ENCODE results near the gene CD58. TPM values are rescaled to one million over a fixed set of nuclear protein-coding genes. Genes with fewer than 3 reads are reported as not detected.

CD58 gene
- total and polyA plus RNA-seq, 2 of the 4 experiments (the other 2 are of a cell fraction): 5.4 to 5.7 TPM

DNA sequence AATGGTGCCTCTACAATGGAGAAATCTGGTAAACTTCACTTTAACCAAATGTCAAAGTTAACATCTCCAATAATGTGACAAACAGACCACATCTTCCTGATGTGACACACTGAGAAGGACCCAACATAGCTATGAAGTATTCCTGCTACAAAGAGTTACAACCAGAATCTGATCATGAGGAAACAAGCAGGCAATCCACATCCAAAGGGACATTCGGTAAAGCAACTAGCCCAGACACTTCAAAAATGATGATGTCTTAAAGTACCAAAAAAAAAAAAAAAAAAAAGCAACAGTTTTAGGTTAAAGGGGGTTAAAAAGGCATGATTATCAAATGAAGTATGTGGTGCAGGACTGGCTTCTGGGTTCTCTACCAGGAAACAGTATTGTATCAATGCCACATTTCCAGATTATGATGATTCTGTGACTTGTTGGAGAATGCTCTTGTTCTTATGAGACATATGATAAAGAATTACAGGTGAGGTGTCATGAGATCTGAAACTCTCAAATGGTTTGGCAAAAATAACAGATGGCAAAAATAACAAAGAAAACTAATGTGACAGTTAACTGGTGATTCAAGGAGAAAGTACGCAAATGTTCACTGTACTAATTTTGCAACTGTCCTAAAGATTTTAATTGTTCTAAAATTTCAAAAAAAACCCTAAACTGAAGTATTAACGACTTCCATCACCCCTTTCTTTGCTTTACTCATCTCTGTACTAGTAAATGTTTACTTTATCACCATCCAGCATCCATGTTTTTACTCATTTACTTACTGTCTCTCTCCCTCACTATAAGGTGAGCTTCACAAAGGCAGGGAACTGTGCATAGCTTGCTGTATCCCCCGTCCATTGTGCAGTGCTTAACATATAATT is 2.8 kb downstream of the CD58 start:
- H3K79me1 ChIP-seq (ENCODE audit: low read depth in 1 of 2, low read length in 2 of 2): 0 out of 4 replicates have a peak, but pooled peaks cover 0 to 2% of the 10 kb centered on the region in 2 experiments
- H3K56ac ChIP-seq (ENCODE audit: extremely low read depth, insufficient read depth, low read length): no peak overlapping the region
- TF ChIP-seq, protein P1, sequence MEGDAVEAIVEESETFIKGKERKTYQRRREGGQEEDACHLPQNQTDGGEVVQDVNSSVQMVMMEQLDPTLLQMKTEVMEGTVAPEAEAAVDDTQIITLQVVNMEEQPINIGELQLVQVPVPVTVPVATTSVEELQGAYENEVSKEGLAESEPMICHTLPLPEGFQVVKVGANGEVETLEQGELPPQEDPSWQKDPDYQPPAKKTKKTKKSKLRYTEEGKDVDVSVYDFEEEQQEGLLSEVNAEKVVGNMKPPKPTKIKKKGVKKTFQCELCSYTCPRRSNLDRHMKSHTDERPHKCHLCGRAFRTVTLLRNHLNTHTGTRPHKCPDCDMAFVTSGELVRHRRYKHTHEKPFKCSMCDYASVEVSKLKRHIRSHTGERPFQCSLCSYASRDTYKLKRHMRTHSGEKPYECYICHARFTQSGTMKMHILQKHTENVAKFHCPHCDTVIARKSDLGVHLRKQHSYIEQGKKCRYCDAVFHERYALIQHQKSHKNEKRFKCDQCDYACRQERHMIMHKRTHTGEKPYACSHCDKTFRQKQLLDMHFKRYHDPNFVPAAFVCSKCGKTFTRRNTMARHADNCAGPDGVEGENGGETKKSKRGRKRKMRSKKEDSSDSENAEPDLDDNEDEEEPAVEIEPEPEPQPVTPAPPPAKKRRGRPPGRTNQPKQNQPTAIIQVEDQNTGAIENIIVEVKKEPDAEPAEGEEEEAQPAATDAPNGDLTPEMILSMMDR (conservative IDR thresholded peaks at IDR 0.05; ENCODE audit: low read depth, low read length): no peak
- no peak for TF ChIP-seq MAFK (IDR thresholded peaks at IDR 0.05; ENCODE audit: low read depth, low read length)
- no peak for TF ChIP-seq RFX5 (IDR thresholded peaks at IDR 0.05; ENCODE audit: low read depth, low read length)
- TF ChIP-seq RCOR1 (IDR thresholded peaks at IDR 0.05; ENCODE audit: insufficient replicate concordance, low read length): no peak
- TF ChIP-seq, protein P2, sequence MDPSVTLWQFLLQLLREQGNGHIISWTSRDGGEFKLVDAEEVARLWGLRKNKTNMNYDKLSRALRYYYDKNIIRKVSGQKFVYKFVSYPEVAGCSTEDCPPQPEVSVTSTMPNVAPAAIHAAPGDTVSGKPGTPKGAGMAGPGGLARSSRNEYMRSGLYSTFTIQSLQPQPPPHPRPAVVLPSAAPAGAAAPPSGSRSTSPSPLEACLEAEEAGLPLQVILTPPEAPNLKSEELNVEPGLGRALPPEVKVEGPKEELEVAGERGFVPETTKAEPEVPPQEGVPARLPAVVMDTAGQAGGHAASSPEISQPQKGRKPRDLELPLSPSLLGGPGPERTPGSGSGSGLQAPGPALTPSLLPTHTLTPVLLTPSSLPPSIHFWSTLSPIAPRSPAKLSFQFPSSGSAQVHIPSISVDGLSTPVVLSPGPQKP (IDR thresholded peaks at IDR 0.05; ENCODE audit: borderline replicate concordance, low read depth, low read length): no peak
- TF ChIP-seq RAD21 (IDR thresholded peaks at IDR 0.05; ENCODE audit: low read length): no peak
- TF ChIP-seq BHLHE40 (IDR thresholded peaks at IDR 0.05; ENCODE audit: low read depth, low read length): no peak
- no peak overlapping the region for H3K23ac ChIP-seq (ENCODE audit: low read depth, low read length)
- in situ Hi-C loops (cut with MboI; ENCODE audit: low sequenced_read_pairs): no loop called here
- peaks cover 9% of the 10 kb centered on the region for H3K27me3 ChIP-seq (ENCODE audit: control insufficient read depth, insufficient read depth, low read length)
- H4K20me1 ChIP-seq (ENCODE audit: insufficient read depth, low read length): no peaks in the 10 kb centered on the region
- no TSS peak for BruUV-seq (replicated peaks)
- intact Hi-C loops (cut with micrococcal nuclease): no loop called here
- H3K18ac ChIP-seq (ENCODE audit: low read depth, low read length): no peak overlapping the region
- no peak overlapping the region for H2AK9ac ChIP-seq (replicated peaks; ENCODE audit: low read depth, low read length, poor library complexity)
- no peak overlapping the region for H4K8ac ChIP-seq (ENCODE audit: low read depth in 2 of 2, low read length in 2 of 2)
- H4K5ac ChIP-seq (ENCODE audit: low read depth, low read length): no peak overlapping the region
- H3K9ac ChIP-seq (ENCODE audit: low read depth, low read length): no peak overlapping the region
- CTCF ChIA-PET: no interaction called here
- H2AFZ ChIP-seq (replicated peaks; ENCODE audit: low read length, poor library complexity): no peak overlapping the region
- WGBS, 2 experiments (ENCODE audit: extremely low coverage in 2 of 2, insufficient read length in 1 of 2): 100% methylated on average over 1 of the region's 4 CpGs; no CpG with 5 or more reads in 1 of the 2 experiments
- no peak overlapping the region for H4K91ac ChIP-seq (ENCODE audit: insufficient read depth, low read depth, low read length)
- no peak overlapping the region for H3K4me3 ChIP-seq (ENCODE audit: insufficient read depth, low read depth, low read length)
- H2BK15ac ChIP-seq (ENCODE audit: low read depth, low read length): no peak overlapping the region
- H2BK5ac ChIP-seq (ENCODE audit: low read depth, low read length, poor library complexity, severe bottlenecking): no peak overlapping the region
- H3K9me3 ChIP-seq (ENCODE audit: control insufficient read depth, insufficient read depth, low read length): no peaks in the 10 kb centered on the region
- no peak for ATAC-seq (ENCODE audit: low read depth)
- H3K9me1 ChIP-seq (ENCODE audit: insufficient read depth, low read length): peaks cover 5% of the 10 kb centered on the region; the same call in 1 of the 2 replicates
- H3K4me1 ChIP-seq (ENCODE audit: control insufficient read depth, insufficient read depth, low read length): peaks cover 2% of the 10 kb centered on the region; the same call in 1 of the 2 replicates
- H2BK20ac ChIP-seq (ENCODE audit: low read depth, low read length): no peak overlapping the region
- H2BK120ac ChIP-seq (ENCODE audit: low read depth, low read length): no peak overlapping the region
- no peak overlapping the region for H3K14ac ChIP-seq (replicated peaks; ENCODE audit: low read depth, low read length)
- no peak overlapping the region for H3K4ac ChIP-seq (ENCODE audit: low read depth, low read length)
- POLR2A ChIA-PET (ENCODE audit: unreplicated experiment): no interaction called here
- no peaks in the 10 kb centered on the region for H3K36me3 ChIP-seq (ENCODE audit: control insufficient read depth, insufficient read depth, low read length)
- no peak for DNase-seq
- dilution Hi-C loops (cut with HindIII; ENCODE audit: low sequenced_read_pairs, unreplicated experiment): no loop called here
- H2AK5ac ChIP-seq (ENCODE audit: low read depth, low read length): no peak overlapping the region
- no peak overlapping the region for H3K27ac ChIP-seq (ENCODE audit: insufficient read depth, low read length)
- no peak overlapping the region for H3K4me2 ChIP-seq (ENCODE audit: low read depth, low read length)
